Lung microvascular endothelial cell (primary cell): ENCODE data around the gene RAD51AP2. TPM values are rescaled to one million over a fixed set of nuclear protein-coding genes. Genes with fewer than 3 reads are reported as not detected.
A peak's percentile ranks its signal among the peaks of the same experiment; 100 is the strongest.
"Not testable (repeated sequence)": the region's sequence is repeated elsewhere in the genome, so short reads cannot be mapped to it uniquely, and the experiment has no call there.

Experiments used
- DNase-seq, 2 donors: peaks; one replicate each; pipeline versions ENCODE4 v3.0.0 to v3.0.0-alpha.2; 2010; ENCODE audit warnings: low read depth in 2 of 2
- total RNA-seq: library from RNA; depleted of rRNA; stranded (reverse); fragments of >200 nt; gene quantifications from 2 replicates; pipeline ENCODE4 v1.2.1, GENCODE V29; 2014

The RAD51AP2 gene
- total RNA-seq, 1 donor from 2014 or later: not detected

- peak in 1 of 2 donors; percentile 29 for DNase-seq
Observed at GRCh38 chr2:17538022-17538843, 20.0 kb upstream of the RAD51AP2 start.

- DNase-seq: no peak
Observed at GRCh38 chr2:17536416-17536815, 18.2 kb upstream of the RAD51AP2 start.

- DNase-seq: no peak
Observed at GRCh38 chr2:17533546-17533945, 15.3 kb upstream of the RAD51AP2 start.

GRCh38 chr2:17529771-17530170 lies 11.5 kb upstream of the RAD51AP2 start:
- no peak for DNase-seq

DNA sequence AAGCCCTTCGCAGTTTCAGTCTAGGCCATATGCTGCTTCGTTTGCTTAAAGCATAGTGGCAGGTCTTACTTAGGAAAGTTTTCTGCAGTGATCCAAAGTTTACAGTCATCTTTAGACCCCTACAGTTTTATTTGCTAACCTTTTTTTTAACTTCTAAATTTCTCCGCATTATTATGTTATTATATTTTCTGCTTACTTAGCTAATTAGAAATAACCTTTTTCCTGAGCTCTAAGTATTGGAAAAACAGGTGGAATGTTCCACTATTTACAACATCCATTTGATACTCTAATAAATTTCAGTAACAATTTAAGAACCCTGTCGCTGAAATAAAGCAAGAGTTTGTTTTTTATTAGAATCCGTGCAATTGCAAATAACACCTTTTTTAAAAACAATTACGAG lies 4.1 kb upstream of the RAD51AP2 start:
- DNase-seq: no peak

DNA sequence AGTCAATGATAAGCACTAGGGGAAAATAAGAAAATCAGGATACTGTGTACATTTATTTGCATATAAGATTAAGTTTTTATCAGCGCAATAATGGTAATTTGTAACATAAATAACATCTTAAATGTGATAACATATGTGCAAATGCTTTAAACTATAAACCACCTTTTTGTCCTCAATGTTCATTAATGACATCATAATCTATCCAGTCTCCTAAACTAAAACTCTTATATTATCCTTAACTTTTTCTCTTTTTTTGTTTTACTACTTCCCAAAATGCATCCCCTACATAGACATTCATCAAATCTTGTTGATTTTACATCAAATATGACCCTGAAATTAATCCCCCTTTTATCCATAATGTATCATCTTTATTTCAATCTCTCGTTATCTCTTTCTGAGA lies 3.4 kb upstream of the RAD51AP2 start:
- no peak for DNase-seq

- peak in 1 of 2 donors; percentile 21 for DNase-seq
Observed at GRCh38 chr2:17520761-17521160, 2.5 kb upstream of the RAD51AP2 start.

GRCh38 chr2:17519486-17519885 lies 1.2 kb upstream of the RAD51AP2 start:
- no peak for DNase-seq

GRCh38 chr2:17517481-17518211 lies 594 bp downstream of the RAD51AP2 start:
- DNase-seq: no peak

GRCh38 chr2:17515652-17516051 lies 2.6 kb downstream of the RAD51AP2 start:
- no peak for DNase-seq

DNA sequence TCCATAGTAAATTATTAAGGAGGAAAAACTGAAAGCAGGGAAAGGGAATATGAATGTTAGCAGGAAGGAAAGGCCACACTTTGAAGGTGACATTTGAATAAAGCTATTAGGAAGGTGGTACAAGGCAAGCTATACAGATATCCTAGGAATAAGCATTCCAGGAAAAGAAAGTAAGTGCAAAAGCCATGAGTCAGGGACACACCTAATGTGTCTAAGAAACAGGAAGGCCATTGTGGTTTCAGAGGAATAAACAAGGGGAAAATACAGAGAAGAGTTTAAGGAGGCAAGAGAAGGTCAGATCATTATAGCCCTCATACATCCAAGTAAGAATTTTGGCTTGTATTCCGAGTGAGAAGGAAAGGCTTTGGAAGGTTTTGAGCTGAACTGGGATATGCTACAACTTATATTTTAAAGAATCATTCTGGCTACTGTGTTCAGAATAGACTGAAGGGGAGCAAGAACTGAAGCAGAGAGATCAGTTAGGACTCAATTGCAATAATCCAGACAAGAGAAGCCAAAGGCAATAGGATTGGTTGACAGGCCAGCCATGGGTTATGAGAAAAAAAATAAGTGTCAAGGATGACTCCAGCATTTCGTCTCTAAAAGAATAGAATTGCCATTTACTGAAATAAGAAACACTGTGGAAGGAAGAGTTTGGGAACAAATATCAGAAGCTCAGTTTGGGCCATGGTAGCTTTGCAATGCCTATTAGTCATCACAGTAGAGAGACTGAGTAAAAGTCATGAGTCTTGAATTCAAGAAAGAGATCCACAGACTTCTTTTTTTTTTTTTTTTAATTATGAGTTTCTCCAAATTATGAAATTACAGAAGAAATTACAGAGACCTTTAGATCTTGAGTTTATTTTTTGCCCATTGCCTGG lies 11.3 kb downstream of the RAD51AP2 start:
- peak in 1 of 2 donors; percentile 20 for DNase-seq

- DNase-seq: no peak
Observed at GRCh38 chr2:17497718-17498117, 20.5 kb downstream of the RAD51AP2 start.

GRCh38 chr2:17495590-17495989 lies 22.6 kb downstream of the RAD51AP2 start:
- DNase-seq: no peak

GRCh38 chr2:17490165-17490564 lies 28.1 kb downstream of the RAD51AP2 start:
- not testable (repeated sequence) for DNase-seq

GRCh38 chr2:17488610-17489009 lies 29.6 kb downstream of the RAD51AP2 start:
- not testable (repeated sequence) for DNase-seq

- no peak for DNase-seq
Observed at GRCh38 chr2:17483496-17483895, 34.7 kb downstream of the RAD51AP2 start.

- no peak for DNase-seq
Observed at GRCh38 chr2:17482651-17483050, 35.6 kb downstream of the RAD51AP2 start.

DNA sequence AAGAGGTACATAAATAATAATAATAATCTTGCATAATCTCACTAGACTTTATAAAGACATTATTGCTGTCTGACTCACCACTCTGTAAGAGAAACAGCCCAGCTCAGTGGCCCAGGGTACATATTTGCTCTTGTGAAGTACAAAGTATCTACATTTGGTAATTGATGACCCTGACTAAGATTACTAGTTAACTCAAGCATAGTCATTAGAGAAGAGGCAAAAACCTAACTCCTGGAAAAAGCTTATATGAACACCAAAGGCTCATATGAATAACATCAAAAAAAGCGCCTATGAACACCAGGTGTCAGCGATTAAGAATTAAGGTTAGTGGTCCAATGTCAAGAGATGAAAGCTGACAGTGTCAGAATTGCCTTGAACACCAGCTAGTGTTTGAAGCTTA lies 38.4 kb downstream of the RAD51AP2 start:
- no peak for DNase-seq

GRCh38 chr2:17476830-17477229 lies 41.4 kb downstream of the RAD51AP2 start:
- no peak for DNase-seq

DNA sequence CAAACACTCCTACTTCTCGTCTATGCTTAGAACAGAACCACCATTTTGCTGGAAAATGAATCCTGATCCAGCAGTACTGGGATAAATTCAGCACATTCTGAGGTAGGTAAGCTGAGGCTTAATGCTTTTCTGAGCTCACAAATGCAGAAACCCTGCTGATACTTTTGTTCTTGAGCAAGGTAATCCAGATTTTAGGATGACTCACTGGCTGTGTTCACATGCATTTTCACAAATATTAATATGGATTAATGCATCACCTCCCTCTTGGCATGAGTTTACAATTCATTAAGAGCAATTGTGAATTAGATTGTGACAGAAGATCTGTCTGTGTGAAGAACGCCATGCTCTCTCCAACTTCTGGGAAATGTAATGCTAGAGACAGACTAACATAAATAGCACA lies 42.2 kb downstream of the RAD51AP2 start:
- DNase-seq: no peak

- no peak for DNase-seq
Observed at GRCh38 chr2:17475286-17475685, 43.0 kb downstream of the RAD51AP2 start.

DNA sequence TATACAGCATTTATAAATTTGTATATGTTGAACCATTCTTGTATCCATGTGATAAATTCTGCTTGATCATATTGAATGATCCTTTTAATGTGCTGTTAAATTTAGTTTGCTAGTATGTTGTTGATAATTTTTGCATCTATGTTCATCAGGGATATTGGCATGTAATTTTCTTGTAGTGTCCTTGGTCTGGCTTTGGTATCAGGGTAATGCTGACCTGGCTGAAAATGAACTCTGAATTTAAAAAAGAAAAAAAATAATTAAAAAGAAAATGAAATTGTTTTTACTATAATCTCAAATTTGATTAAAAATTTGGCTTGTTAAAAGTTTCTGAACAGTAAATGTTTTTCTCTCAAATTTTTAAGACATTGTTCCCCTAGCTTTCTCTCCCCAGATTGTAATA lies 46.3 kb downstream of the RAD51AP2 start:
- DNase-seq: no peak
